CD4-positive, alpha-beta T cell treated with Interferon gamma for 1 hour (primary cell): ENCODE data around the gene MPG.
"Not testable (repeated sequence)": the region's sequence is repeated elsewhere in the genome, so short reads cannot be mapped to it uniquely, and the experiment has no call there.

Experiments used
- DNase-seq: peaks from one replicate; pipeline ENCODE4 v3.0.0-alpha.2; 2020

MPG gene

DNA sequence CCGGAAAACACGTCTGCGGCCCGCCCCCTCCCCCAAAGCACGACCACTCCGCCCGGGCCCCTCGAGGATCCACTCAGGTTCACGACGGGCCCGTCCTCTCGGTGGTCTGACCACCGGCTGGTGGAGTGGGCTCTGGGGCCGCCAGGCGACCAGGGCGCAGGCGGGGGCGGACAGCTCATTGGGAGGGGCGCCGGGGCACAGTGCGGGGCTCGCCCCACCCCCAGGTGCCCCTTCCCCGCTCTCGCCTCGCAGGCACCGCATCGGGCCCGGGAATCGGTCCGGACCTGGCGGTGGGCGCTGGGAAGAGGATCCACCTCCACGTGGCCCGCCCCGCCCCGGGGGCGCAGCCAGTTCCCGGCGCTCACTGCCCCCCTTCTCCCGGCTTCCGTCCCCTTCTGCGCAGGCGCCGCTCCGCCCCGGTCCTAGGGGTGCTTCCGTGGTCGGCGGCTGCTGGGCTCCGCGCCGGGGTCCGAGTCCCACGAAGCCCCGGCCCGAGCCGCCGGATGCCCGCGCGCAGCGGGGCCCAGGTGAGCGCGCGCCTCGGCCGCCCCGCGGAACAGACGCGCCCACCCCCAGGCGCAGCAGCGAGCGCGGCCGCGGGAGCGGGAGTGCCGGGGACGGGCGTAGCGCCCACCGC is at the start of gene MPG:
TSS of gene MPG (plus strand) at position 419 of the 637 bp plus-strand sequence. CDS start at position 504, 85 bp downstream.
- peak; percentile 78 for DNase-seq

- not testable (repeated sequence) for DNase-seq
These were observed 47.4 kb upstream of the MPG start for GRCh38 chr16:30627-31026.

GRCh38 chr16:33154-33876 is 44.7 kb upstream of the MPG start:
- DNase-seq: not testable (repeated sequence)

DNA sequence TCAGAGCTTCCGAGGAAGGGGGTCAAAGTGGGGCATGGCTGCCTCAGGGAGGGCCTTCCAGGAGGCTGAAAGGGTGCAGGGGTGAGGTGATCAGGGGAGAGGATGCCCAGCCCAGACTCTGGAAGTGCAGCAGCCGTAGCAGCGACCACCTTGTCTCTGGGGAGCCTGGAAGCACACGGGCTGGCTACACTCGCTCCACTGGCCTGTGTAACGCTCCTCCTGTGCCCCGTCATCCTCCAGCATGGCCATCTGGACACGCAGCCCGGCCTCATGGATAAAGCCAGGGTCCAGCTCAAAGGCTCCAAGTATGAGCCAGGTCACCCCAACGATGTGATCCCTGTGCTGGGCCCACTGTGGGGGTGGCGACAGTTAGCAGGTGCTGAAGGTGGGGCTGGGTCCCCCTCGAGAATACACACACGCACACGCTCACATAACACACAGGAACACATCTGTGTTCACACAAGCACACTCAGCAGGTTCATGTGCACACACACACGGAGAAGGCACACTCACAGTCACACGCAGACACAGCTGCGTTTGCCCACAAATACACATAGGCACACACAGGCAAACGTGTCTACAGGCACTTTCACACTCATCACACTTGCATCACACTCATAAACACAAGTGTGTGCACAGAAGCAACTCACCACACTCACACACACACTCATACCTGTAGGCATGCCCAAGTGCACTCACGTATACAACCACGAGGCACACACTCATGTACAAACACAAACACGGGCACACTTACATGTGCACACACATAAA is 44.0 kb upstream of the MPG start:
- DNase-seq: no peak

DNA sequence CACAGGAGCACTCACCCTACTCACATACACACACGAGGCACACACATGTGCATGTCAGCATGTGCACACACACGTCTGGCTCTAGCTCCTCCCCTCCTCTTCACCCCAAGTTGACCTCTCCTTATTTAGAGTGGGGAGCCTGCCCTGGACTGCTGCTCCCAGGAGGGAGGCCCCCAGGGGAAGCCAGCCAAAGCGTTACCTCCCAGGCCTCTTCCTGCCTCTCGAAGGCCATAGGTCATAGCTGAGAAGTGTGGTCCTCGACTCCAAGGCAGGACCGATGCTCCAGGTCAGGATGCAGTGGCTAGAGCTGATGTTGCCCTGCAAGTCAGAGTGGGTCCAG is 43.4 kb upstream of the MPG start:
- DNase-seq: no peak

GRCh38 chr16:35011-35677 is 42.9 kb upstream of the MPG start:
- DNase-seq: peak; percentile 49

- no peak for DNase-seq
These were observed 42.2 kb upstream of the MPG start for GRCh38 chr16:35678-36305.

DNA sequence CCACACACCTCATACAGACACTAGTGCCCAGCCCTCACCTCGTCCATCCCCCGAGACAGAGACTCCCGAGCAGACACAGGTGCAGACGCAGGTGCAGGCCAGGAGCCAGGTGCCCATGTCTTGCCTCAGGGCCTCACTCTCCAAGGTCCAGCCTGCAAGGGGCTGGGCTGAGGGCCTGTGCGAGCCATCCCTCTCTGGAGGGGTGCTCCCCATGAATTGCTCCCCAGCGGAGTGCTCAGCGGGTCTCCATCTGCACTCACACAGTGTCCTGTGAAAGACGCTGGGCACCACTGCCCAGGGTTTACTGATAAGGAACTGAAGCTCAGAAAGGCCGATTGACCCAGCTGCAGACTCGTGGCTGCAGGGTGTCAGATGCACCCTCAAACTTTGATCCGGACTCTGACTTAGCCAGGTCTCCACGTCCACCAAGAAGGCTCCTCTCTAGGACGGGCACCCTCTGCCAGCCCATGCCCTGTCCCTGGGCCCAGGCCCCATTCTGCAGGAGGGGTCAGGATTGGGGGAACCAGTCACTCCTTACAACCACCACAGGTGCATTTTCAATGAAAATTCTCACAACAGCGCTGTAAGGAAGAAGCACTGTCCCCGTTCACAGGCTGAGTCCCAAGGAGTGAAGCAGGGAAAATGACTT is 41.6 kb upstream of the MPG start:
- DNase-seq: no peak

GRCh38 chr16:37511-37910 is 40.5 kb upstream of the MPG start:
- peak; percentile 18 for DNase-seq

DNA sequence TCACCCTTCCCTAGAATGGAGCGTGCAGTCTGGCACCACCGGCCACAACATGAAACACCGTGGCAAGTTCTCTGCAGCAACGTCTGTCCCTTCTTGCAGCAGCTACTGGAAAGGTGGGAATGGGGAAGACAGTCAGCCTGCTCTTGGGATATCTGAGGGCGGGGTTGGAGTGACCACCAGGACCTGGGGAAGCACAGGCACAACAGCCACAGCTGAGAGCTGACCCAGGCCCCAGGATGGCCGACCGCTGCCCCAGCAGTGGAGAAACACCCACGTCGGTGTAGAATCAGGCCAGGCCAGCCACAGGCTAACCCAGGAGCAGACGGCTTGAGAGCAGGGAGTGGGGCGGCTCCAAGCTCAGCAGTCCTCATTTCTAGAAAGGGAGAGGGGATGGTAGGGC is 39.8 kb upstream of the MPG start:
- DNase-seq: not testable (repeated sequence)

DNA sequence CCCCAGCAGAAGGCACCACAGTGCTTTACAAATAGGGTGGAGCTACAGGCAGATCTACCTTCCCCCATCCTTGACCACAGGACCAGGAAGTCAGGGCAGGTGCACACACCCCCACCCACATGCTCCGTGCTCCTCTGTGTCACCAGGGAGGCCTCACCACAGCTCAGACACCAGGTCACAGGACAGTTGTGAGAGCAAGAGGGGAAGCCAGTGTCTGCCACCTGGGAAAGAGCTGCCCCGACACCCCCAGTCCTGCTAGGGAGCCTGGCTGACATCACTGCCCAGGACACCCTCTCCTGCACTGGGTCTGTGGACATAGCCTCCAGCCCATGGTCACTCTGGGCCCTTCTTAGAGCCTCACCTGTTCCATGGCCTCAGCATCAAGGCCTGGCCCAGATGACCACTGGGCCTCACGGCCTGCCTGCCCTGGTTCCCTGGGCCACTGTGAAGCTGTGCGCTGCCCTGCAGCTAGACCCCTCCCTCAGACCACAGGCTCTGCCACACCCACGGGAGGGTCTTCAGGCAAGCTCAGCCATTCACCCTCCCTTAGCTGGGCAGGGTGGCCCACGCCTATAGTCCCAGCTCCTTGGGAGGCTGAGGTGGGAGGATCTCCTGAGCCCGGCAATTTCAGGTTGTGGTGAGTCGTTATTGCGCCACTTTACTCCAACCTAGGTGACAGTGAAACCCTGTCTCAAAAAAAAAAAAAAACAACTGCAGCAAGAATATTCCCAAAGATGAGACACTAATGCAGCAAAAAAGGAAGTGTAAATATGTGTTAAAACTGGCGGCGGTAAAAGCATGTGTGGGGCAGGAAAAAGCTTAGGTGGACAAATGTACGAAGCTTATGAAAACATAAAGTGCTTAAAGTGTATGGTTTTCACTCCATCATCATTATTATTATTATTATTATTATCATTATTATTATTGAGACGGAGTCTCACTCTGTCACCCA is 38.8 kb upstream of the MPG start:
- DNase-seq: peak; percentile 81

DNA sequence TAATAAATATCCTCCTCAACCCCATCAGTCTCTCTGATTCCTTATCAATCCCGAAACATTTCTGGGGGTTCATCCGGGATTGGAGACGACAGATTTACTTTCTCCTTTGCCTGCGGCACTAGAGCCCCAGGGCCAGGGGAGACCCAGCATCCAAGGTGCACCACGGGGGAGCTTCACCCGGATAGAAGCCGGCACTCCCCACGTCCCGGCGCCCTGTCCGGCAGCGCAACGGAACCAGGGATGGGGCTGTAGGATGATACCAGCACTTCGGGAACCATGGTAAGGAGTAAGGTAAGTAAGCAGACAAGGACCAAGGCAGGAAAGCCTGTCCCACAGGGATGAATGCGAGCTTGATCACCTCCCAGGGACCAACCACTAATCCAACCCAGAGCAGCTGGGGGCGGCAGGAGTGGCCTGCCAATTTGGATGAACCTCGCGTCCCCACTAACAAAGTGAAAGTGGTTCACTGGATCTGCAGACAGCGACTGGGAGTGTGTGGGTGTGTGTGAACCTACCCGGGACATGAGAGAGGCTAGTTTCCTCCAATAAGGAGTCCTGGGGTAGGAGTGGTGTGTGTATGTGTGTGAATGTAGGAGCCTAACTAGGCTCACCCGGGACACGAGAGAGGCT is 36.5 kb upstream of the MPG start:
- no peak for DNase-seq

GRCh38 chr16:42069-42457 is 36.0 kb upstream of the MPG start:
- no peak for DNase-seq

GRCh38 chr16:42691-43090 is 35.3 kb upstream of the MPG start:
- DNase-seq: no peak

DNA sequence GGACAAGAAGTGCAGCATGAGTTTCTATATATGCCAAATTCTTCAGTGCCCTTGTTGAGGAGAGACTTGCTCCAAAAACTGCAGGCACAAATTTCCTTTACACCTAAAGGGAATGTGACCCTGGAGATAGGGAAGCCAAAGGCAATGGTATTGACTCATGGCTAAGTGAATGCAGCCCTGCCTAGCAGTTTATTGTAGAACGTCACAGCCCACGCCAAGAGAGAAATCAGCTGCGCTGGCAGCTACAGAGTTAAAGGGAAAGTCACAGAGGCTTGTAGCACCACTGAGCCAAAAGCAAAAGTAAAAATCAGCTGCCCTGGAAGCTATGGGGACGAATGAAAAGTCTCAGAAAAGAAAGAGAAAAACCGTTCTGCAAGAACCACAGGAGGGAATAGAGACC is 34.7 kb upstream of the MPG start:
- DNase-seq: no peak

DNA sequence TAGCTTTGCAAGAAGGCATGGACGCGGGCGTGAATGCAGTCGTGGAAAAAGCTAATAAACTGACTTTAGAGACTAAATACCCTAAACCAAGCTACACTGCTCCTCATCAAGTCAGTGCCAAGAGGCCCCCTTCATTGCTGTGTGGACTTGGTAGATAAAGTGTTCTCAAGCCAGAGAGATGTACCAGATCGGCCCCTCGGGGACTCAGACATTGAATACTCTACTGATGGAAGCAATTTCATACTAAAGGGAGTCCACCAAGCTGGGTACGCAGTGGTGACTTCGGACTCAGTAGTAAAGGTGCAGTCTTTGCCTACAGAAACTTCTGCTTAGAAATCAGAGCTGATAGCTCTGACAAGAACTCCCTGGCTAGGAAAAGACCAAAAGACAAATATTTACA is 33.4 kb upstream of the MPG start:
- DNase-seq: no peak

GRCh38 chr16:45454-45853 is 32.6 kb upstream of the MPG start:
- no peak for DNase-seq

GRCh38 chr16:46510-46909 is 31.5 kb upstream of the MPG start:
- not testable (repeated sequence) for DNase-seq

DNA sequence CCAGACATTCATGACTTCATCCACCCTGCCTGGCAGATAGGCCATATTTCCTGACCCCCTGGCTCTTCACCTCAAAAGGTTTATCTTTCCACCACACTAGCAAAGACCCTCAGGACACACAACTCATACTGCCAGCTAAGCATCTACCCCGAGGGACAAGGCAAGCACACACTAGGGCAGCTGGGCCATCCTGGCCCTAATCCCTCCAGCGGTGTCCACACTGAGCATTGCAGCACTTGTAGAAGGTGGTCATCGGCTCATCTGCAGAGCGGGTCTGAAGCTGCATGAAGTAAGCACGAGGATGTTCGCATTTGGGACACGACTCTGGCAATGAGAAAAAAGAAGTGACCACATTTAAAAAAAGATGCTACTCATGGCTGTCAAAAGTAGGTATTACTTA is 30.8 kb upstream of the MPG start:
- no peak for DNase-seq

GRCh38 chr16:50769-51591 is 27.0 kb upstream of the MPG start:
- no peak for DNase-seq
